A673 (cell line): ENCODE measurements around the gene C4orf50.

Experiments
- EZH2 ChIP-seq: fragments of 200-600 bp; sonication (generic); IDR thresholded peaks from 2 replicates; pipeline ENCODE4 v1.6.1; 2017; ENCODE audit warnings: borderline replicate concordance, low read depth, mild to moderate bottlenecking, mixed read lengths, antibody characterized with exemption, low read length; ENCODE audit not compliant: poor library complexity, severe bottlenecking
- TF ChIP-seq, protein P1 (sequence below): fragments of 300-800, 200-600 bp; sonication (generic); conservative IDR thresholded peaks from 2 replicates; pipeline ENCODE4 v1.5.1; 2017; ENCODE audit warnings: low read depth, mild to moderate bottlenecking, antibody characterized with exemption, low read length, moderate library complexity, mixed read lengths

- TF ChIP-seq, protein P1, sequence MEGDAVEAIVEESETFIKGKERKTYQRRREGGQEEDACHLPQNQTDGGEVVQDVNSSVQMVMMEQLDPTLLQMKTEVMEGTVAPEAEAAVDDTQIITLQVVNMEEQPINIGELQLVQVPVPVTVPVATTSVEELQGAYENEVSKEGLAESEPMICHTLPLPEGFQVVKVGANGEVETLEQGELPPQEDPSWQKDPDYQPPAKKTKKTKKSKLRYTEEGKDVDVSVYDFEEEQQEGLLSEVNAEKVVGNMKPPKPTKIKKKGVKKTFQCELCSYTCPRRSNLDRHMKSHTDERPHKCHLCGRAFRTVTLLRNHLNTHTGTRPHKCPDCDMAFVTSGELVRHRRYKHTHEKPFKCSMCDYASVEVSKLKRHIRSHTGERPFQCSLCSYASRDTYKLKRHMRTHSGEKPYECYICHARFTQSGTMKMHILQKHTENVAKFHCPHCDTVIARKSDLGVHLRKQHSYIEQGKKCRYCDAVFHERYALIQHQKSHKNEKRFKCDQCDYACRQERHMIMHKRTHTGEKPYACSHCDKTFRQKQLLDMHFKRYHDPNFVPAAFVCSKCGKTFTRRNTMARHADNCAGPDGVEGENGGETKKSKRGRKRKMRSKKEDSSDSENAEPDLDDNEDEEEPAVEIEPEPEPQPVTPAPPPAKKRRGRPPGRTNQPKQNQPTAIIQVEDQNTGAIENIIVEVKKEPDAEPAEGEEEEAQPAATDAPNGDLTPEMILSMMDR, result no peak
- TF ChIP-seq EZH2, result no peak
These were observed 33.4 kb downstream of the C4orf50 start for GRCh38 chr4:5984843-5985242.
